Endothelial cell of umbilical vein (primary cell): ENCODE data around the gene SULT1C4. TPM values are rescaled to one million over a fixed set of nuclear protein-coding genes. Genes with fewer than 3 reads are reported as not detected.

Experiments
- BruUV-seq: library from RNA; stranded (reverse); fragments of 400-500 nt; replicated peaks from 2 replicates; lab custom pipeline; 2021; lab: Mats Ljungman, UMichigan
- CTCF ChIA-PET: fragments of 300-600, 350-600 bp; sonication (Branson Sonifier 250); formaldehyde crosslinking; loops from one replicate; lab custom pipeline; 2021; ENCODE audit warnings: antibody characterized with exemption, inconsistent platforms; lab: Charles Lee
- POLR2A ChIA-PET: fragments of 300-600, 350-600 bp; sonication (Branson Sonifier 250); formaldehyde crosslinking; loops from one replicate; lab custom pipeline; 2021; ENCODE audit warnings: antibody characterized with exemption, inconsistent platforms; lab: Charles Lee
- DNase-seq: peaks from one replicate; pipeline ENCODE4 v3.0.0-alpha.2; 2011; ENCODE audit warnings: low read depth, low spot score
- FAIRE-seq: peaks from 2 replicates; lab custom pipeline; 2011; peaks lifted over from hg19 to GRCh38; lab: Jason Lieb, UNC
- H2AFZ ChIP-seq: 2 replicates; pipeline ENCODE4 v1.6.0; 2012; ENCODE audit warnings: low read depth, low read length, control low read depth, inconsistent platforms
- H3K27ac ChIP-seq: 2 replicates; pipeline ENCODE4 v1.5.1; 2011; ENCODE audit warnings: low read depth, mild to moderate bottlenecking, control low read depth, low read length, moderate library complexity; ENCODE audit not compliant: insufficient read depth
- H3K27me3 ChIP-seq, 2 experiments: 2 replicates each; pipeline versions ENCODE4 v1.6.0 to v1.6.1; 2011; ENCODE audit warnings: low read length in 2 of 2, mixed read lengths in 1 of 2; ENCODE audit not compliant: control insufficient read depth in 2 of 2, insufficient read depth in 2 of 2
- H3K36me3 ChIP-seq, 2 experiments: 2 replicates in 1 of 2; 3 replicates in 1 of 2; pipeline ENCODE4 v1.5.1; 2011; ENCODE audit warnings: low read length in 2 of 2, mild to moderate bottlenecking in 1 of 2, moderate library complexity in 1 of 2; ENCODE audit not compliant: control insufficient read depth in 2 of 2, insufficient read depth in 2 of 2; ENCODE audit errors: extremely low read depth in 1 of 2
- H3K4me1 ChIP-seq: 3 replicates; pipeline ENCODE4 v1.5.1; 2011; ENCODE audit warnings: mild to moderate bottlenecking, low read length; ENCODE audit not compliant: control insufficient read depth, insufficient read depth; ENCODE audit errors: extremely low read depth
- H3K4me2 ChIP-seq: 2 replicates; pipeline ENCODE4 v1.6.1; 2011; ENCODE audit warnings: low read length, control low read depth, mixed read lengths; ENCODE audit not compliant: insufficient read depth
- H3K4me3 ChIP-seq, 3 experiments: fragments of 200-600 bp in 1 of 3; sonication (generic), shearing (Covaris generic) in 1 of 3; replicated peaks in 1 of 3; 2 replicates each; pipeline ENCODE4 v1.5.1; 2011 to 2016; ENCODE audit warnings: control low read depth in 3 of 3, low read length in 3 of 3, mild to moderate bottlenecking in 2 of 3, inconsistent platforms in 1 of 3, low read depth in 1 of 3, moderate library complexity in 1 of 3; ENCODE audit not compliant: insufficient read depth in 1 of 3
- H3K79me2 ChIP-seq: 2 replicates; pipeline ENCODE4 v1.6.0; 2012; ENCODE audit warnings: low read length, inconsistent platforms; ENCODE audit not compliant: control insufficient read depth, insufficient read depth
- H3K9ac ChIP-seq: replicated peaks from 2 replicates; pipeline ENCODE3; 2011; ENCODE audit warnings: low read length, control low read depth; ENCODE audit not compliant: insufficient read depth; ENCODE audit errors: extremely low read depth
- H3K9me1 ChIP-seq: replicated peaks from 3 replicates; pipeline ENCODE4 v1.6.0; 2011; ENCODE audit warnings: mild to moderate bottlenecking, low read length; ENCODE audit not compliant: control insufficient read depth, insufficient read depth; ENCODE audit errors: extremely low read depth
- H3K9me3 ChIP-seq: replicated peaks from 2 replicates; pipeline ENCODE4 v1.5.1; 2012; ENCODE audit warnings: low read length, inconsistent platforms; ENCODE audit not compliant: control insufficient read depth, insufficient read depth
- H4K20me1 ChIP-seq: replicated peaks from 2 replicates; pipeline ENCODE3; 2011; ENCODE audit warnings: mild to moderate bottlenecking, low read length; ENCODE audit not compliant: control insufficient read depth, insufficient read depth; ENCODE audit errors: extremely low read depth
- EZH2 ChIP-seq: IDR thresholded peaks from 2 replicates; pipeline ENCODE4 v1.6.1; 2012; ENCODE audit warnings: borderline replicate concordance, low read depth, mild to moderate bottlenecking, moderate library complexity, low read length, inconsistent platforms; ENCODE audit not compliant: severe bottlenecking
- FOS ChIP-seq: IDR thresholded peaks from 2 replicates; pipeline ENCODE4 v1.6.1; 2011; ENCODE audit warnings: mild to moderate bottlenecking, low read length, moderate library complexity, borderline replicate concordance; ENCODE audit not compliant: insufficient read depth
- GATA2 ChIP-seq: IDR thresholded peaks from 2 replicates; pipeline ENCODE4 v1.7.0; 2011; ENCODE audit warnings: low read depth, mild to moderate bottlenecking, moderate library complexity, mixed read lengths, low read length; ENCODE audit not compliant: insufficient read length, insufficient read depth
- JUN ChIP-seq: IDR thresholded peaks from 2 replicates; pipeline ENCODE4 v1.6.1; 2011; ENCODE audit warnings: borderline replicate concordance, low read depth; ENCODE audit not compliant: insufficient read length, insufficient read depth
- MYC ChIP-seq: IDR thresholded peaks from one replicate; pipeline ENCODE4 v1.6.1; 2011; ENCODE audit warnings: mild to moderate bottlenecking, low read depth, low read length
- POLR2A ChIP-seq: IDR thresholded peaks from 2 replicates; pipeline ENCODE4 v1.6.1; 2012; ENCODE audit warnings: low read depth, mild to moderate bottlenecking, control low read depth, low read length
- POLR2AphosphoS5 ChIP-seq: IDR thresholded peaks from 2 replicates; pipeline ENCODE4 v1.6.1; 2012; ENCODE audit warnings: low read depth, mild to moderate bottlenecking, control low read depth, low read length, moderate library complexity; ENCODE audit not compliant: insufficient read depth
- dilution Hi-C: fragments of 300-500 bp; cut with MboI; formaldehyde crosslinking; loops from one replicate; pipeline ENCODE4 v1.15.0; 2019; ENCODE audit warnings: low sequenced_read_pairs; ENCODE audit not compliant: extremely low pct_ligation_motif_present
- intact Hi-C: fragments of 100-400 bp; cut with micrococcal nuclease; formaldehyde crosslinking; loops from one replicate; pipeline ENCODE4 v1.10.0; 2022
- polyA plus RNA-seq, 4 experiments: library from polyadenylated mRNA; depleted of rRNA in 3 of 4; stranded (reverse) in 3 of 4; unstranded in 1 of 4; fragments of >200 nt; gene quantifications; 2 replicates each; pipeline versions ENCODE4 v1.2.1 to v1.2.3, GENCODE V29; 2011 to 2012; ENCODE audit warnings: missing spikeins in 1 of 4
- total RNA-seq: library from RNA; stranded (reverse); gene quantifications from 2 replicates; pipeline ENCODE4 v1.2.3, GENCODE V29; 2021
- TF ChIP-seq, protein P1 (sequence below): IDR thresholded peaks from 2 replicates; pipeline ENCODE4 v1.6.1; 2011; ENCODE audit not compliant: insufficient read depth, insufficient read length
- TF ChIP-seq, protein P2 (sequence below), 2 donors: IDR thresholded peaks; 1 replicate in 1 of 2; 2 replicates in 1 of 2; pipeline ENCODE4 v1.5.1; 2011; ENCODE audit warnings: low read length in 2 of 2, mild to moderate bottlenecking in 2 of 2, moderate library complexity in 2 of 2, control low read depth in 1 of 2, inconsistent platforms in 1 of 2, low read depth in 1 of 2; ENCODE audit not compliant: insufficient read depth in 1 of 2; ENCODE audit errors: extremely low read depth in 1 of 2

SULT1C4 gene
- total and polyA plus RNA-seq, 2 donors (not counting 3 experiments of a cell fraction or from before 2014, with no cell fraction given), result 17.2 to 29.3 TPM

DNA sequence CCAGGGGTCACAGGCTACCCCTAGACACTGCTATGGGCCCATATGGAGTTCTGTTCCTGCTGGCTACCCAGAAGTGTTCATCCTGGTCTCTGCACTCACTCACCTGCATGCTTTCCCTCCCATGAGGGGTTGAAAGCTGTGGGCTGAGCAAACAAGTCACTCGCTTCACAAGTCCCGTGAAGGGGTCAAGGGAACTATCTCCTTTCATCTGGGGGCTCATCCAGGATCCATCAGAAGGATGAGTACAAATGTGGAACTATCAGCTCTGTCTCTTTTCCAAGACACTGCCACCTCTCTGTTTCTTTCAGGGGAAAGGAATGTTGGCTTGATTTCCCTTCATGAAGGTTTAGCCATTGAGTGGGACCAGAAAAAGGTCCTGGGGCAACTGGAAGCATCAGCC is 21.7 kb downstream of the SULT1C4 start:
- intact Hi-C loops (no loop called here), dilution Hi-C loops (no loop called here)
- no peak overlapping the region for H3K9ac ChIP-seq
- FAIRE-seq (no peak), DNase-seq (no peak)
- ChIA-PET POLR2A (no interaction called here), CTCF (interaction anchor here (0.9 kb wide), 1 partner anchor 185 kb away, joined by 3 read pairs; no protein-coding TSS in a partner anchor)
- no peaks in the 10 kb centered on the region for H3K36me3 ChIP-seq
- no peaks in the 10 kb centered on the region for H3K9me1 ChIP-seq
- H3K4me2 ChIP-seq, result no peak overlapping the region
- no peak overlapping the region for H2AFZ ChIP-seq
- no TSS peak for BruUV-seq
- H3K9me3 ChIP-seq, result no peaks in the 10 kb centered on the region
- H3K4me1 ChIP-seq, result no peaks in the 10 kb centered on the region
- no peaks in the 10 kb centered on the region for H4K20me1 ChIP-seq
- no peak overlapping the region for H3K4me3 ChIP-seq
- TF ChIP-seq, protein P1, sequence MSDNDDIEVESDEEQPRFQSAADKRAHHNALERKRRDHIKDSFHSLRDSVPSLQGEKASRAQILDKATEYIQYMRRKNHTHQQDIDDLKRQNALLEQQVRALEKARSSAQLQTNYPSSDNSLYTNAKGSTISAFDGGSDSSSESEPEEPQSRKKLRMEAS, result no peak
- TF ChIP-seq POLR2A (no peak), MYC (no peak), GATA2 (no peak), POLR2AphosphoS5 (no peak), FOS (no peak), EZH2 (no peak), JUN (no peak)
- TF ChIP-seq, protein P2, sequence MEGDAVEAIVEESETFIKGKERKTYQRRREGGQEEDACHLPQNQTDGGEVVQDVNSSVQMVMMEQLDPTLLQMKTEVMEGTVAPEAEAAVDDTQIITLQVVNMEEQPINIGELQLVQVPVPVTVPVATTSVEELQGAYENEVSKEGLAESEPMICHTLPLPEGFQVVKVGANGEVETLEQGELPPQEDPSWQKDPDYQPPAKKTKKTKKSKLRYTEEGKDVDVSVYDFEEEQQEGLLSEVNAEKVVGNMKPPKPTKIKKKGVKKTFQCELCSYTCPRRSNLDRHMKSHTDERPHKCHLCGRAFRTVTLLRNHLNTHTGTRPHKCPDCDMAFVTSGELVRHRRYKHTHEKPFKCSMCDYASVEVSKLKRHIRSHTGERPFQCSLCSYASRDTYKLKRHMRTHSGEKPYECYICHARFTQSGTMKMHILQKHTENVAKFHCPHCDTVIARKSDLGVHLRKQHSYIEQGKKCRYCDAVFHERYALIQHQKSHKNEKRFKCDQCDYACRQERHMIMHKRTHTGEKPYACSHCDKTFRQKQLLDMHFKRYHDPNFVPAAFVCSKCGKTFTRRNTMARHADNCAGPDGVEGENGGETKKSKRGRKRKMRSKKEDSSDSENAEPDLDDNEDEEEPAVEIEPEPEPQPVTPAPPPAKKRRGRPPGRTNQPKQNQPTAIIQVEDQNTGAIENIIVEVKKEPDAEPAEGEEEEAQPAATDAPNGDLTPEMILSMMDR (IDR thresholded peaks at IDR 0.05; ENCODE audit: extremely low read depth in 1 of 2, insufficient read depth in 1 of 2, low read depth in 1 of 2, low read length in 2 of 2), result no peak
- no peaks in the 10 kb centered on the region for H3K79me2 ChIP-seq
- no peak overlapping the region for H3K27ac ChIP-seq
- H3K27me3 ChIP-seq, result peaks cover 0 to 4% of the 10 kb centered on the region in 2 experiments
